NCI-H1092 treated with DMSO at 0.1 percent for 48 hours (cell line): ENCODE measurements around the gene SMIM23.
A peak's percentile ranks its signal among the peaks of the same experiment; 100 is the strongest.
"Not testable (repeated sequence)": the region's sequence is repeated elsewhere in the genome, so short reads cannot be mapped to it uniquely, and the experiment has no call there.

Experiments used
- DNase-seq: peaks from one replicate; lab custom pipeline; 2025; lab: John Stamatoyannopoulos, UW

Gene SMIM23

GRCh38 chr5:171773106-171773505 lies 12.5 kb upstream of the SMIM23 start:
- DNase-seq: no peak

DNA sequence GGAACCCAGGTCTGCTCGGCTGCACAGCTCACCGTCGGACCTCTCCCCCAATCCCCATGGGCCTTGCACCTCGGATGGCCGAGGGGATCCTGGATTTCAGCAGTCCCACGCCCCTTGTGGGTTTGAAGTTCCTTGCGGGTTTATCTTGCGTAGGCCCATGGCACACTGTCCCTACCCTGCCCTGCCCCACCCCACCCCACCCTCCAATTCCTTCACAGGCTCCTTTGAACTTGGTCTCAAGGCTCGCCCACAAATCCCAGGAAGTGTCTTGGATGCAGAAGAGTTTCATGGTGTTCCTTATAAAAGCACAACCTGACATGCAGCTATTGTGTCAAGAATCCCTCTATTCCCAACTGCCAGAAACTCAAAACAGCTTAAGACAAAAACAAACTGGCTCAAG lies 11.2 kb upstream of the SMIM23 start:
- no peak for DNase-seq

GRCh38 chr5:171776213-171776612 lies 9.4 kb upstream of the SMIM23 start:
- DNase-seq: no peak

DNA sequence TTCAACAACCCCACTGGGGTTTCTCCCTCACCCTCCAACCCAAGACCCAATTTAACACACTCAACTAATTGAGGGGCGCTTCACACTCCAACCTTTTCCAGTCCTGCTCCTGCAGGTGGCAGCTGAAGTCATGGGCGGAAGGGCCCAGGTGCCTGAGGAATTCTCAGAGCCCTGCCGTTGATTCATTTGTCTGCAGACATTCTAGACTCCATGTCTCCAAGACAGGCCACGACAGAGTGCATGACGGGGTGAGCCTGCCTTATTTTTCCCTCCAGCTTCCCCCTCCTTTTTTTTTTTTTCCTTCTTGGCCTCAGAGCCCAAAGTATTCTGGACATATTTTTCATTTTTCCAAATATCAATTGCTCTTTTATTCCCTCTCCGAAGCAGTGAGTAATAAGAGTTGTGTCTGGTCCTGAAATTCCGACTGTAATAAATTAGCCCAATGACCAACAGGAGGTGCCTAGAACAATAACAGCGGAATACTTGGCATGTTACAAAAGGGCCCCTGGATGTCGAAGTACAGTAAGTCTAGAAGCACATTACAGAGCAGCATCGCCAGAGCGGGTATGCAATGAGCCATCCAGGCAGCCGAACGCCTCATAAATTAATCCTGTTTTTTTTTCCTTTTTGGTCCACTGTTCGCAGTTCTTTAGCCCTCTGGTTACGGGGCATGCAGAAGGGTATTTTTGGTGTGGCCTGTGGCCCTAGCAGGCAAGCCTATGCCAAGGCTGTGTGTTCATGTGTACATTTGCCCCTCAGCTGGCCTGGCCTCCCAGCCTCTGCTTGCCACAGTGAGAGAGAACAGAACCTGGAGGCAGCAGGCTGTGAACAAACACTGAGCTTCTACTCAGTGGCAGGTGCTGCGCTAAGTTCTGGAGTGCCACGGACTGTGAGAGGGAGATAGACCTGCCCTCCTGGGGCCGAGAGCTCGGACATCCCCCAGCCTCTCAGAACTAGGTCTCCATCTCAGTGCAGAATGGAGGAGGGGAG lies 8.6 kb upstream of the SMIM23 start:
- DNase-seq: no peak

DNA sequence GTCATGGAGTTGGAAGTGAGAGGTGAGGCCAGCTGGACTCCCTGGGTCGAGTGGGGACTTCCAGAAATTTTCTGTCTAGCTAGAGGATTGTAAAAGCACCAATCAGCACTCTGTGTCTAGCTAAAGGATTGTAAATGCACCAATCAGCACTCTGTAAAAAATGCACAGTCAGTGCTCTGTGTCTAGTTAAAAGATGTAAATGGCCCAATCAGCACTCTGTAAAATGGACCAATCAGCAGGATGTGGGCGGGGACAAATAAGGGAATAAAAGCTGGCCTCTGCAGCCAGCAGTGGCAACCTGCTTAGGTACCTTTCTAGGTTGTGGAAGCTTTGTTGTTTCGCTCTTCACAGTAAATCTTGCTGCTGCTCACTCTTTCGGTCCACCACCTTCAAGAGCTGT lies 3.9 kb upstream of the SMIM23 start:
- not testable (repeated sequence) for DNase-seq

- no peak for DNase-seq
These were observed 3.2 kb upstream of the SMIM23 start for GRCh38 chr5:171782332-171782966.

GRCh38 chr5:171783051-171783450 lies 2.6 kb upstream of the SMIM23 start:
- DNase-seq: no peak

GRCh38 chr5:171789353-171789752 lies 3.7 kb downstream of the SMIM23 start:
- no peak for DNase-seq

DNA sequence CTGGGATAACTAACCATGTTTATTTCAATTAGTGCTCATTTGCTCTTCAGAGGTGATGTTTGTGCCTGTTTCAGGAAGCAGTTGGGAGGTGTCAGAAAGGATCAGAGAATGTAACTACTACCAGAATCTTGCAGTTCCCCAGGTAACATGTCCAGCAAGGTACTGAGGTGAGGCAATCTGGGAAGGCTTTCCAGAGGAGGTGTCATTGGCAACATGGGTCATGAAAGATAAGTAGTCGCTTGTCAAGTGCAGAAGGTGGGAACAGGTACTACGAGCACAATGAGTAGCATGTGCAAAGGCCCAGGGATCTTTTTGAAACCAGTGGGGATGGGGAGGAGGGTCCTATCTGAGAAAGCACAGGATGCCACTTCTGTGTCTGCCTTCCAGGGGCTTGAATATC lies 4.8 kb downstream of the SMIM23 start:
- DNase-seq: no peak

DNA sequence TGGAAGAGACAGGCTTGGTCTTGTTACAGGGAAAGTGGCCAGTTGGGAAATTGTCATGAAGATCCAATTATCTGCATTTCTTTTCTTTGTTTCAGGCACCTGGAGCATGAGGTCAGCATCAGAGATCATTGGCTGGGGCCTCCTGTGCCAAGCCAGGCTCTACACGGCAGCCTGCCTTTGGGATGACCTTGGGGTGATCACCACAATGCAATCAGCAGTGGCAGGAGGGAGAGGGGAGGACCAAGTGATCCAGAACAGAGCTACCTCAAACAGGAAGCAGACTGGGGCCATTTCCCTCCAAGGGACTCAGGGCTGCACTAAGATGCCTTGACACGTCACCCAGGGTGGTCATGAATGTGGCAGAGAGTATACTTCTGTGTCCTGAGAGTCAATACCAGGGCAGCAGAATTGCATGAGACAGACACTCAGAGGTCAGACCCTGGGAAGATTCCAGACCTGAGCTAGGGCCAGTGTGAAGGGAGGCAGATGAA lies 8.9 kb downstream of the SMIM23 start:
- DNase-seq: no peak

DNA sequence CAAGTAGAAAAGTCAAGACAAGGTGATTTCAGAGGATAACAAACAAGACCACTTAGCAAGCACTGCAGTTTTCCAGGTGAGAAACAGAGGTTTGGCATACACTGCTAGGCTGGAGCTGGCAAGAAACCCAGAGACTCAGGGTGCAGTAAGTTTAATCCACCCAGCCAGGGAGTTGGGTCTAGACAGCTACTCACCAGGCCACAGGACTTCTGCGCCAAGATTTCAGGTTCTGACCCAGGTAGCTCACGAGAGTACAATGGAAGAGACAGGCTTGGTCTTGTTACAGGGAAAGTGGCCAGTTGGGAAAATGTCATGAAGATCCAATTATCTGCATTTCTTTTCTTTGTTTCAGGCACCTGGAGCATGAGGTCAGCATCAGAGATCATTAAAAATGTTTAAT lies 9.8 kb downstream of the SMIM23 start:
- DNase-seq: no peak

DNA sequence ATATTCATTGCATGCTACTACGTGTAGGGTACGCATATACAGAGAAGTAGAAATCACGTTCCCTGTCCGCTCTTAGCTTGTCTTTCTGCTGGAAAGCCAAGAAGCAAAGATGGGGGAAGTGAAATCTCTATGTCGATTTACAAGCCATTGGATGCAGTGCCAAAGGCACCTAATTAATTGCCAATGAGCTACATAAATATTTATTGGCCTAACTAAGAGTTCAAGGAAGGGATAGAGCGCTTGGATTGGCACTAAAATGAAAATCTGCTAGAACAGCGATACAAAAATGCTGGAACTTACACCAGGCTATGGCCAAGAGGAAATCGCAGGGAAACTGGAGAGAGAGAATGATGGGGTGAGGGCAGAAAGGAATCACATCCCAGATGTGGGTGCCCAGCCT lies 10.8 kb downstream of the SMIM23 start:
- DNase-seq: no peak

DNA sequence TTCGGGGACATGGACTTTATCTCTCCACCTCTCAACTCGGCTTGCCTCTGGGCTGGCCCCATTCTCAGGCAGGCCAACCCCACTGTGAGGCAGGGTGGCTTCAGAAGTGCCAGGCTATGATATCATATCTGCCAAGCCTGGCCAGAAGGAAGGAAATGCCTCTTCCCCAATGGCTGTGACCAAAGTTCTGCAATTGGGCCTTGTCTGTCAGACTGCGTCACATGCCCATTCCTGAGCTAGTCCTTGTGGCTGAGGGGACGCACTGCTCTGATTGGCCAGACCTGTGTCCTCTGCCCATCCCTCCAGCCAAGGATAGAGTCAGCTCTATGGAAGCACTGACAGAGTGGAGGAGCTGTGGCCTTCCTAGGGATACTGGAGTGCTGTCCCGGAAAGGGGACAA lies 11.9 kb downstream of the SMIM23 start:
- DNase-seq: no peak

DNA sequence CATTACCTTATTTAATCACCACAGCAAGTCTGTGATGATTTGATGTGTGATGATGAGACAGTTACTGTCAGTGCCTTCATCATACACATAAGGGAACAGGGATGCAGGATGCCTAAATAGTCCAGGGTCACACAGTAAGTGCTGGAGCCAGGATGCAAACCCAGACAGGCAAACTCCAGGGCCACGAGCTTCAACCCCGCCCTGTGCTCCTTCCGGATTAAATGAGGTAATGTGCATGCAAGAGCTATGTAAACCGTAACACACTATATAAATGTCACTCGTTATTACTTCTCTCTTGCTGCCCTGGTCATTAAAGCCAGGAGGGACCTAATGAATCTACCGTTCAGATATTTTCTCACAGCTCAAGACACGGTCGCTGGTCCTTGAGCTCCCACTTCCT lies 12.8 kb downstream of the SMIM23 start:
- DNase-seq: no peak

DNA sequence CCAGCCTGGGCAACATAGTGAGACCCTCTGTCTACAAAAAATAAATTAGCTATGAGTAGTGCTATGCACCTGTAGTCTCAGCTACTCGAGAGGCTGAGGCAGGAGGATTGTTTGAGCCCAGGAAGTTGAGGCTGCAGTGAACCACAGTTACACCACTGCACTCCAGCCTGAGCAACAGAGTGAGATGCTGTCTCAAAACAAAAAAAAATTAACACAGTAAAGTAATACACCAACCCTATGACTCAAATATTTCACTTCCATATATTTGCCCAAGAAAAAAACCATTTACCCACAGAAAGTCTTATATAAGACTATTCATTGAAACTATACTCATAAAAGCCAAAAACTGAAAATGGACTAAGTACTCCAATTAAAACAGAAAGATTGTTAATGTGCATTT lies 16.2 kb downstream of the SMIM23 start:
- DNase-seq: no peak

GRCh38 chr5:171805746-171806145 lies 20.1 kb downstream of the SMIM23 start:
- DNase-seq: no peak

GRCh38 chr5:171806976-171807747 lies 21.5 kb downstream of the SMIM23 start:
- DNase-seq: peak; percentile 21

DNA sequence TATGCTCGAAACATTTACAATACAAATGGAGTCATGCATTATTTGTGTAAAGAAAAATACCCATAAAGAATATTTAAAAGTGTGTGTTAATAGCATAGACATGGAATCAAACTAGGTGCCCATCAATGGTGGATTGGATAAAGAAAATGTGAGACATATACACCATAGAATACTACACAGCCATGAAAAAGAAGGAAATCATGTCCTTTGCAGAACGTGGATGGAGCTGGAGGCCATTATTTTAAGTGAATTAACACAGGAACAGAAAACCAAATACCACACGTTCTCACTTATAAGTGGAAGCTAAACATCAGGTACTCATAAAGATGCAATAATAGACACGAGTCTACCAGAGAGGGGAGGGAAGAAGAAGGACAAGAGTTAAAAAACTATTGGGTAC lies 22.8 kb downstream of the SMIM23 start:
- no peak for DNase-seq

DNA sequence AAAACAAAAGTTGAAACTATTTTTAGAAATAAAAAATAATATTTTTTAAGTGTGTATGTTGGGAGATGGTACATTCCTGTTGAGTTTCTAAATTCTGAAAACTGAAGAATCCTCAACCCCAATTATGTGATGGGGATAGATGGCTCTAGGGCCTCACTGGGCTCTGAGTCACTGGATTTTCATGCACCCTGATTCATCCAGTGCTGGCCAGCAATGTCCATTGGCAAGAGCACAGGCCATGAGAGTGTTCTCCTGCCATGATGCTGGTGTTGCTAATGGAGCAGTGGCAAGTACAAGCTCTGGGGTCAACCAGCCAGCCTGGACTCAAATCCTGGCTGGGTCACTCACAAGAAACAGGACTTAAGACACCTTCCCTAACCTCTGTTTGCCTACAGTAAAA lies 23.3 kb downstream of the SMIM23 start:
- no peak for DNase-seq

GRCh38 chr5:171810227-171810626 lies 24.6 kb downstream of the SMIM23 start:
- peak; percentile 28 for DNase-seq

- DNase-seq: no peak
These were observed 27.7 kb downstream of the SMIM23 start for GRCh38 chr5:171813270-171813669.

DNA sequence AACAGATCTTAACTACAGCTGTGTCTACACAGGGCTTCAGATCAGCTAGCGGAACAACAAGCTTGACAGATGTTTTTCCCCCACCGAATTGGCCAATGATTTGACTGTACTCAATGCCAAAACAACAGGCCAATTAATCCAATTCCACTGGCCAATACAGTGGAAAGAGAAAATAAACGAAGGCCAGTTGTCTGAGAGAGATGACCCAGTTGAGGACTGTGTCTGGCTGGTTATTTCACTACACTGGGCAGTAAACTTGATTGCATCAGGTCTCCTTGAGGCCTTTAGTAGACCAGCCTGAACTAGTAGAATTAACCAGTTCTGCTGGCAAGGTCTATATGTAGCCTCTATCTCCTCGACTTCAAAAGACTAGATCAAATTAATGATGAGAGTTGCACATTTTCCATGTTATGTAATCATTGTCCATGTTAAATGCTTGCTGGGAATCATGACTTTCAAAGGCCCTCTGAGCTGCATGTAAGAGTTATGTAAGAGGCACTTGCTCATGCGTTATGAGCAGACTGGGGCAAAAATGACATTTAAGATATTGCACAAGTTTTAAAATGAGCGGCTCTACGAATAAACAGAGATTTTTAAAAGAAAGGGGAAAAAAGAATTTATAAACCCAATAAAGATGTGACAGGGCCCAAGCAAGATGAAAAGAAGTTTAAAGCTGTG lies 28.3 kb downstream of the SMIM23 start:
- DNase-seq: no peak
